Uterus (tissue), 2 donors: ENCODE measurements around the gene IPPK.

Experiments
- POLR2A ChIP-seq, 2 donors: fragments of 450-650 bp; IDR thresholded peaks; one replicate each; pipeline ENCODE4 v1.6.1; 2016; ENCODE audit warnings: antibody characterized with exemption in 2 of 2, mild to moderate bottlenecking in 1 of 2, moderate library complexity in 1 of 2
- TF ChIP-seq, protein P1 (sequence below), 4 experiments: fragments of 200-600 bp in 2 of 4; fragments of 450-650 bp in 2 of 4; sonication (generic) in 2 of 4; IDR thresholded peaks; one replicate each; pipeline ENCODE4 v1.5.1; 2016 to 2019; ENCODE audit warnings: antibody characterized with exemption in 4 of 4, mild to moderate bottlenecking in 2 of 4, moderate library complexity in 1 of 4

GRCh38 chr9:92654481-92655301, 15.2 kb downstream of the IPPK start:
- TF ChIP-seq, protein P1, sequence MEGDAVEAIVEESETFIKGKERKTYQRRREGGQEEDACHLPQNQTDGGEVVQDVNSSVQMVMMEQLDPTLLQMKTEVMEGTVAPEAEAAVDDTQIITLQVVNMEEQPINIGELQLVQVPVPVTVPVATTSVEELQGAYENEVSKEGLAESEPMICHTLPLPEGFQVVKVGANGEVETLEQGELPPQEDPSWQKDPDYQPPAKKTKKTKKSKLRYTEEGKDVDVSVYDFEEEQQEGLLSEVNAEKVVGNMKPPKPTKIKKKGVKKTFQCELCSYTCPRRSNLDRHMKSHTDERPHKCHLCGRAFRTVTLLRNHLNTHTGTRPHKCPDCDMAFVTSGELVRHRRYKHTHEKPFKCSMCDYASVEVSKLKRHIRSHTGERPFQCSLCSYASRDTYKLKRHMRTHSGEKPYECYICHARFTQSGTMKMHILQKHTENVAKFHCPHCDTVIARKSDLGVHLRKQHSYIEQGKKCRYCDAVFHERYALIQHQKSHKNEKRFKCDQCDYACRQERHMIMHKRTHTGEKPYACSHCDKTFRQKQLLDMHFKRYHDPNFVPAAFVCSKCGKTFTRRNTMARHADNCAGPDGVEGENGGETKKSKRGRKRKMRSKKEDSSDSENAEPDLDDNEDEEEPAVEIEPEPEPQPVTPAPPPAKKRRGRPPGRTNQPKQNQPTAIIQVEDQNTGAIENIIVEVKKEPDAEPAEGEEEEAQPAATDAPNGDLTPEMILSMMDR (IDR thresholded peaks at IDR 0.05): no peak
- no peak for TF ChIP-seq POLR2A (IDR thresholded peaks at IDR 0.05)
